ENCODE data around the gene WWTR1. TPM values are rescaled to one million over a fixed set of nuclear protein-coding genes. Genes with fewer than 3 reads are reported as not detected.

Gene WWTR1
- total and polyA plus RNA-seq, 4 donors: 4.5 to 11.8 (median 9.0) TPM

GRCh38 chr3:149475451-149476060 is 182.3 kb downstream of the WWTR1 start:
- no peaks in the 10 kb centered on the region for H3K9me3 ChIP-seq (ENCODE audit: control insufficient read depth in 4 of 4, low read length in 3 of 4)
- no peak for DNase-seq (ENCODE audit: low spot score)
- no peaks in the 10 kb centered on the region for H3K27me3 ChIP-seq (ENCODE audit: control insufficient read depth in 4 of 4, insufficient read depth in 4 of 4, low read length in 3 of 4)
- peaks cover 0 to 2% (median 0%) of the 10 kb centered on the region in 4 donors for H3K36me3 ChIP-seq (ENCODE audit: control insufficient read depth in 4 of 4, insufficient read depth in 3 of 4, low read depth in 1 of 4, low read length in 3 of 4)
- H3K4me3 ChIP-seq (ENCODE audit: low read depth in 1 of 3, low read length in 3 of 3): peak overlapping the region; percentile 69 to 89 (median 83)
- TF ChIP-seq NR2F2 (IDR thresholded peaks at IDR 0.05): no peak
- TF ChIP-seq TAF1 (conservative IDR thresholded peaks at IDR 0.05): no peak
- TF ChIP-seq GABPA (IDR thresholded peaks at IDR 0.05 in 1 of 2, conservative IDR thresholded peaks at IDR 0.05 in 1 of 2): no peak
- TF ChIP-seq, protein P1, sequence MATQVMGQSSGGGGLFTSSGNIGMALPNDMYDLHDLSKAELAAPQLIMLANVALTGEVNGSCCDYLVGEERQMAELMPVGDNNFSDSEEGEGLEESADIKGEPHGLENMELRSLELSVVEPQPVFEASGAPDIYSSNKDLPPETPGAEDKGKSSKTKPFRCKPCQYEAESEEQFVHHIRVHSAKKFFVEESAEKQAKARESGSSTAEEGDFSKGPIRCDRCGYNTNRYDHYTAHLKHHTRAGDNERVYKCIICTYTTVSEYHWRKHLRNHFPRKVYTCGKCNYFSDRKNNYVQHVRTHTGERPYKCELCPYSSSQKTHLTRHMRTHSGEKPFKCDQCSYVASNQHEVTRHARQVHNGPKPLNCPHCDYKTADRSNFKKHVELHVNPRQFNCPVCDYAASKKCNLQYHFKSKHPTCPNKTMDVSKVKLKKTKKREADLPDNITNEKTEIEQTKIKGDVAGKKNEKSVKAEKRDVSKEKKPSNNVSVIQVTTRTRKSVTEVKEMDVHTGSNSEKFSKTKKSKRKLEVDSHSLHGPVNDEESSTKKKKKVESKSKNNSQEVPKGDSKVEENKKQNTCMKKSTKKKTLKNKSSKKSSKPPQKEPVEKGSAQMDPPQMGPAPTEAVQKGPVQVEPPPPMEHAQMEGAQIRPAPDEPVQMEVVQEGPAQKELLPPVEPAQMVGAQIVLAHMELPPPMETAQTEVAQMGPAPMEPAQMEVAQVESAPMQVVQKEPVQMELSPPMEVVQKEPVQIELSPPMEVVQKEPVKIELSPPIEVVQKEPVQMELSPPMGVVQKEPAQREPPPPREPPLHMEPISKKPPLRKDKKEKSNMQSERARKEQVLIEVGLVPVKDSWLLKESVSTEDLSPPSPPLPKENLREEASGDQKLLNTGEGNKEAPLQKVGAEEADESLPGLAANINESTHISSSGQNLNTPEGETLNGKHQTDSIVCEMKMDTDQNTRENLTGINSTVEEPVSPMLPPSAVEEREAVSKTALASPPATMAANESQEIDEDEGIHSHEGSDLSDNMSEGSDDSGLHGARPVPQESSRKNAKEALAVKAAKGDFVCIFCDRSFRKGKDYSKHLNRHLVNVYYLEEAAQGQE (IDR thresholded peaks at IDR 0.05): no peak
- TF ChIP-seq, protein P2, sequence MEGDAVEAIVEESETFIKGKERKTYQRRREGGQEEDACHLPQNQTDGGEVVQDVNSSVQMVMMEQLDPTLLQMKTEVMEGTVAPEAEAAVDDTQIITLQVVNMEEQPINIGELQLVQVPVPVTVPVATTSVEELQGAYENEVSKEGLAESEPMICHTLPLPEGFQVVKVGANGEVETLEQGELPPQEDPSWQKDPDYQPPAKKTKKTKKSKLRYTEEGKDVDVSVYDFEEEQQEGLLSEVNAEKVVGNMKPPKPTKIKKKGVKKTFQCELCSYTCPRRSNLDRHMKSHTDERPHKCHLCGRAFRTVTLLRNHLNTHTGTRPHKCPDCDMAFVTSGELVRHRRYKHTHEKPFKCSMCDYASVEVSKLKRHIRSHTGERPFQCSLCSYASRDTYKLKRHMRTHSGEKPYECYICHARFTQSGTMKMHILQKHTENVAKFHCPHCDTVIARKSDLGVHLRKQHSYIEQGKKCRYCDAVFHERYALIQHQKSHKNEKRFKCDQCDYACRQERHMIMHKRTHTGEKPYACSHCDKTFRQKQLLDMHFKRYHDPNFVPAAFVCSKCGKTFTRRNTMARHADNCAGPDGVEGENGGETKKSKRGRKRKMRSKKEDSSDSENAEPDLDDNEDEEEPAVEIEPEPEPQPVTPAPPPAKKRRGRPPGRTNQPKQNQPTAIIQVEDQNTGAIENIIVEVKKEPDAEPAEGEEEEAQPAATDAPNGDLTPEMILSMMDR (IDR thresholded peaks at IDR 0.05; ENCODE audit: low read depth, low read length, missing input control): no peak
- TF ChIP-seq RAD21 (IDR thresholded peaks at IDR 0.05): no peak
- TF ChIP-seq FOXA1 (IDR thresholded peaks at IDR 0.05): no peak
- no peak for TF ChIP-seq SP1 (IDR thresholded peaks at IDR 0.05)
- TF ChIP-seq, protein P3, sequence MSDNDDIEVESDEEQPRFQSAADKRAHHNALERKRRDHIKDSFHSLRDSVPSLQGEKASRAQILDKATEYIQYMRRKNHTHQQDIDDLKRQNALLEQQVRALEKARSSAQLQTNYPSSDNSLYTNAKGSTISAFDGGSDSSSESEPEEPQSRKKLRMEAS (IDR thresholded peaks at IDR 0.05): no peak
- TF ChIP-seq HNF4A (conservative IDR thresholded peaks at IDR 0.05): no peak
- WGBS: 40% methylated on average over 7 of the region's 7 CpGs
- peak overlapping the region; percentile 91 to 94 for H3K27ac ChIP-seq (ENCODE audit: low read depth in 1 of 2, low read length in 2 of 2)
- H3K4me1 ChIP-seq (ENCODE audit: control insufficient read depth in 4 of 4, insufficient read depth in 4 of 4, low read length in 3 of 4): peaks cover 6 to 50% (median 27%) of the 10 kb centered on the region in 4 donors
- H3K9ac ChIP-seq (ENCODE audit: low read depth in 1 of 2, low read length in 2 of 2): peak overlapping the region; percentile 87 to 99

GRCh38 chr3:149474250-149474817 is 183.5 kb downstream of the WWTR1 start, which contains the start of gene TM4SF4:
Gene TM4SF4 (plus strand): TSS chr3:149474697. CDS start chr3:149474878, 181 bp downstream.
- Histone ChIP-seq H3K4me3 (ENCODE audit: low read depth in 1 of 3, low read length in 3 of 3) (peak within 1 kb of the TSS; percentile 69 to 89 (median 83)), H3K27ac (ENCODE audit: low read depth in 1 of 2, low read length in 2 of 2) (peak within 1 kb of the TSS; percentile 91 to 94), H3K36me3 (ENCODE audit: control insufficient read depth in 4 of 4, insufficient read depth in 3 of 4, low read depth in 1 of 4, low read length in 3 of 4) (peaks cover 0 to 2% (median 0%) of the 10 kb centered on the region in 4 donors), H3K4me1 (ENCODE audit: control insufficient read depth in 4 of 4, insufficient read depth in 4 of 4, low read length in 3 of 4) (peaks cover 6 to 42% (median 23%) of the 10 kb centered on the region in 4 donors), H3K9ac (ENCODE audit: low read depth in 1 of 2, low read length in 2 of 2) (peak within 1 kb of the TSS; percentile 87 to 99), H3K27me3 (ENCODE audit: control insufficient read depth in 4 of 4, insufficient read depth in 4 of 4, low read length in 3 of 4) (no peaks in the 10 kb centered on the region), H3K9me3 (ENCODE audit: control insufficient read depth in 4 of 4, low read length in 3 of 4) (no peaks in the 10 kb centered on the region)
- WGBS: 25% methylated on average over 5 of the region's 5 CpGs
- no peak for DNase-seq (ENCODE audit: low spot score)
- no peak for TF ChIP-seq GABPA (IDR thresholded peaks at IDR 0.05 in 1 of 2, conservative IDR thresholded peaks at IDR 0.05 in 1 of 2)
- TF ChIP-seq TAF1 (conservative IDR thresholded peaks at IDR 0.05): peak; percentile 94
- TF ChIP-seq FOXA2 (IDR thresholded peaks at IDR 0.05): no peak
- TF ChIP-seq, protein P2 (IDR thresholded peaks at IDR 0.05; ENCODE audit: low read depth, low read length, missing input control): no peak
- no peak for TF ChIP-seq EGR1 (IDR thresholded peaks at IDR 0.05; ENCODE audit: low read depth in 2 of 2)
- peak; percentile 70 to 87 for TF ChIP-seq RXRA (IDR thresholded peaks at IDR 0.05)
- no peak for TF ChIP-seq ZBTB33 (IDR thresholded peaks at IDR 0.05)
- peak; percentile 27 to 56 for TF ChIP-seq RAD21 (IDR thresholded peaks at IDR 0.05)
- TF ChIP-seq FOXA1 (IDR thresholded peaks at IDR 0.05): peak; percentile 49
- TF ChIP-seq, protein P1 (IDR thresholded peaks at IDR 0.05): peak; percentile 86
- peak; percentile 54 to 66 for TF ChIP-seq HNF4A (conservative IDR thresholded peaks at IDR 0.05)
- TF ChIP-seq NR2F2 (IDR thresholded peaks at IDR 0.05): peak; percentile 13
- TF ChIP-seq, protein P3 (IDR thresholded peaks at IDR 0.05): peak; percentile 38

Measured in liver (tissue), 9 donors.